Head of caudate nucleus (tissue), 42 donors: ENCODE data around the gene TGIF2.
"Not testable (repeated sequence)": the region's sequence is repeated elsewhere in the genome, so short reads cannot be mapped to it uniquely, and the experiment has no call there.

Experiments
- DNase-seq, 42 donors: peaks; one replicate each; pipeline versions ENCODE4 v3.0.0 to v3.0.0-alpha.2; 2020 to 2021; ENCODE audit warnings: mixed read lengths in 7 of 42
- intact Hi-C: fragments of 100-400 bp; cut with DNase I; formaldehyde crosslinking; loops from one replicate; pipeline ENCODE4 v1.15.0; 2022

TGIF2 gene

GRCh38 chr20:36544134-36545018, 29.0 kb upstream of the TGIF2 start:
- intact Hi-C loops: no loop called here
- DNase-seq: no peak

- no peak for DNase-seq
- intact Hi-C loops: no loop called here
Measured at GRCh38 chr20:36546111-36546736, 27.2 kb upstream of the TGIF2 start.

DNA sequence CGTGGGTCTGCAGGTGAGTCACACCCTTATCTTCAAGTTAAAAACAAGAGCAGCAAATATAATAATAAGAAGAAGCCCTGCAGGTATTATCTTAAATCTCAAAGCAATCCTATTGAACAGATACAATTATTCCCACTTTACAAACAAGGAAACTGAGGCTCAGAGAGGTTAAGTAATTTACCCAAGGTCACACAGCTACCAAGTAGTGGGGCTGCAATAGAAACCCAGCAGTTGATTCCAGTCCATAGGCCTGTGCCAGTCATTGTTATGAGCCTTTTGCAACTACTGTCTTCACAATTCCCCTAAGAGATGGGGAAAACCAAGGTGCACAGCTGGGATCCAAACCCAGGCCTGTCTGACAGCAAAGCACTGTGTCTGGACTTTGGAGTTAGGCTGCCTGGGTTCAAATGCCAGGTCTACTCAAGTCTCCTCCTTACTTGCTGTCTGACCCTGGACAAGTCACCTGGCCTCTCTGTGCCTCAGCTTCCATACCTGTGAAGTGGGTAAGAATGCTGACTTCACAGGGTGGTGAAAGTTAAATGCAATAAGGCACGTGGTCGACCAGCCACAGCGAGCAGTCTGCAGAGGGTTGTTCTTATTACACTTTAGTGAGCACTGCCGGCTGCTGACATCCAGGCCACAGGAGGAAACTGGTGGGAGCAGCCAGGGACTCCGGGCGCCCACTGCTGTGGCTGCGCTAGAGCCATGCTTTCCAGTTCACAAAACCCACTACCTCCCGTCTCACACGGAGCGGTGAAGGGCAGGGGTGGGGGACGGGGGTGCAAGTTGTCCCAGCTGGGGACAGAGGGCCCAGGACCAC, 26.0 kb upstream of the TGIF2 start:
- intact Hi-C loops: no loop called here
- DNase-seq: no peak

DNA sequence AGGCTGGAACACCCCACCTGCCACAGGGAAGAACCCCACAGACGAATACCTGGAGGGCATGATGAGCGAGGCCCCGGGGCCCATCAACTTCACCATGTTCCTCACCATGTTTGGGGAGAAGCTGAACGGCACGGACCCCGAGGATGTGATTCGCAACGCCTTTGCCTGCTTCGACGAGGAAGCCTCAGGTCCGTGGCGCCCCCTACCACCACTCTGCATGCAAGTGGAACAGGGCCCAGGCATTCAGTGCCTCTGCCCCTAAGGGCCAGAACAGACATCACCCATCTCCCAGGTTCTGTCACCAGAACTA, 25.4 kb upstream of the TGIF2 start:
- intact Hi-C loops: no loop called here
- no peak for DNase-seq

GRCh38 chr20:36548704-36549627, 24.4 kb upstream of the TGIF2 start:
- intact Hi-C loops: no loop called here
- no peak for DNase-seq

GRCh38 chr20:36549628-36549941, 23.8 kb upstream of the TGIF2 start:
- DNase-seq: no peak
- intact Hi-C loops: no loop called here

DNA sequence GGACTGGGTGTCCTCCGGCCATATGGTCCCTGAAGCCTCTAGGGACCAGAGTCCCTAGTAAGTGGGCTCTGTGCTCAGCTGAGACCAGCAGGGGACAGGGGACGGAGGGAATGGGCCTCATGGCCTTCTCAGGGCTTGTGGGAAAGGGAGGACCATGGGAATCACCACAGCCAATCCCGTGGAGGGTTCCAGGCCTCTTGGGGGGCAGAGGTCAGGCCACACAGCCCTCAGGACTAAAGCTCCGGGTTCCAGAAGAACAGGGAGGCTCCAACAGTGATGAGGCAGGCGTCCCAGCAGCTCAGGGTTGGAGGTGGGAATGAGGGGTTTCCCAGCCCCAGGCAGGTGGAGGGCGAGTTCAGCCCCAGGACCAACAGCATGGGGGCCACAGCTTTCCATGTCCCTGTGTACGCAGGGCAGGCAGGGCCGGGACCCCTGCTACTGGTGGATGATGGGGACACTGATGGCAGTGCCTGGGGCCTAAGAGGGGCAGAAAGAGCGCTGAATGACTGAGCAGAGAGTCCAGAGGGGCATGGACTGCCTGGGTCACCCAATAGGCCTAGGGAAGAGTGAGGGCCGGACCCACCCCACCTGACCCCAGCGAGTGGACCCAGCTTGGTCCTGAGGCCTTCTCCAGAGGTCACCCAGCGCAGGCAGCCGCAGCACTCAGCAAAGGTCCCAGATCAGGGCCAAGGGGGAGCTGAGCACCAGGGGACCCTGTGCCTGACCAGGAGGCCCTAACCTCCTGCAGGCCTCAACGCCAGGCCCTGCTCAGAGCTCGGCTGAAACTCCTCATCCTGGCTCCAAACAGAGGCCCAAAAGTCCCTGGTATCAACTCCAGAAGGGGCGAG, 23.2 kb upstream of the TGIF2 start:
- intact Hi-C loops: no loop called here
- DNase-seq: no peak

DNA sequence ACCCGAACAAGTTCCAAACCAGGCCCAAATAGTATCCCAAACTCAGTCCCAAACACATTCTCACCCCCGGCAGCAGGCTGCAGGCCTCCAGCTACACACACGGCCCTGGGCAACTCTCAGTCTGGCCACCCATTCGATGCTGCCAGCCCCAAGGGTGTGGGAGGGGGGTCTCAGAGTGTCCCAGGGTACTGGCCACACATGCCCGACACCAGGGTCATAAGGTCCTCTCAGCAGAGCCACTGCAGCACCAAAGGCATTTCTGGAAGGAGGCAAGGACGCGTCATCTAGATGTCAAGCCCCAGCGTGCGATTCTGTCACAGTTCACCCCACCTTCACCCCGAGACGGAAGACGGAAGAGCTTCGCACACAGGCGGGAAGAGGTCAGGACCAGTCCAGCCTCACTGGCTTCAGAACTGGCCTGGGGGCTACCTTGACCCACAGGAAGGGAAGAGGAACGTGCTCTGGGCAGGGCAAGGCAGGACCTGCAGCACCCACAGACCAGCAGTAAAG, 22.6 kb upstream of the TGIF2 start:
- intact Hi-C loops: no loop called here
- no peak for DNase-seq

GRCh38 chr20:36555248-36555647, 18.1 kb upstream of the TGIF2 start:
- DNase-seq: no peak
- intact Hi-C loops: loop anchor here (5.0 kb wide), 1 partner anchor 47 kb away; no protein-coding TSS in a partner anchor

DNA sequence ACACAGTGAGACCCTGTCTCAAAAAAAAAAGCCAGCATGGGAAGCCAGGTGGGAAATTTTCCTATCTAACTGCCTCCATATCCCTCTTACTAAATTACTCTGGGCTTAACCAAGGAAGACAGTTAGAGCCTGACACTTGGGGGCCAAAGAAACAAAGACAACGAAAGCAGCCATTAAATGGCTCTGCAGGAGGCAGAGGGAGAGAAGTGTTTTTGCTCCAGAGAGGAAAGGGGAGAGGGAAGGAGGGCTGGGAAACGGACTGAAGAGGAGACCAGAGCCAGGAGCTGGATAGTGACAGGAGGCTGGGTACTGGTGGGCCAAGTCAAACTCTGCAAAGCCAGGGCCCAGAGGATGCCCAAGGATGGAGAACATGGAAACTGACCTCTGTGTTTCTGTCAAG, 10.7 kb upstream of the TGIF2 start:
- no peak for DNase-seq
- intact Hi-C loops: no loop called here

DNA sequence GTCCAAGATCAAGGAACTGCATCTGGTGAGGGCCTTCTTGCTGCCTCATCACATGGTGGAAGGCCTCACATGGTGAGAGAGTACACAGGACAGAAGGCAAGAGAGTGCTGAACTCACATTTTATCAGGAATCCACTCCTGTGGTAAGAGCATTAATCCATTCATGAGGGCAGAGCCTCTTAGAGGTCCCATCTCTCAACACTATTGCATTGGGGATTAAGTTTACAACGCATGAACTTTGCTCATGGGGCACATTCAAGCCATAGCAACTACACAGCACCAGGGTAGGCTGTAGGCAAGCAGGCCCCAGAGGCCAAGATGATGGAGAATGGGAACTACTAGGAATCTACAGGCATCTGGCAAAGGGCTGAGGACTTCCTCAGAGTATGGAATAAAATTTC, 10.0 kb upstream of the TGIF2 start:
- intact Hi-C loops: no loop called here
- no peak for DNase-seq

DNA sequence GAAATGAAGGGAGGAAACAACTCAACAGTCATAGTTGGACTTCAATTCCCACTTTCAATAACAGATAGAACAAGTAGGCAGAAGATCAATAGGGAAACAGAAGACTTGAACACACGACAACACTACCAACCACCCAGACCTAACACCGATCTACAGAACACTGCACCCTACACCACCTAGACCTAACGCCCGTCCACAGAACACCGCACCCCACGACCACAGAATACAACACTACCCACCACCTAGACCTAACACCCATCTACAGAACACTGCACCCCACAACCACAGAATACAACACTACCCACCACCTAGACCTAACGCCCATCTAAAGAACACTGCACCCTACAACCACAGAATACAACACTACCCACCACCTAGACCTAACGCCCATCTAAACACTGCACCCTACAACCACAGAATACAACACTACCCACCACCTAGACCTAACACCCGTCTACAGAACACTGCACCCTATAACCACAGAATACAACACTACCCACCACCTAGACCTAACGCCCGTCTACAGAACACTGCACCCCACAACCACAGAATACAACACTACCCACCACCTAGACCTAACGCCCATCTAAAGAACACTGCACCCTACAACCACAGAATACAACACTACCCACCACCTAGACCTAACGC, 9.2 kb upstream of the TGIF2 start:
- DNase-seq, intact Hi-C loops: not testable (repeated sequence)

DNA sequence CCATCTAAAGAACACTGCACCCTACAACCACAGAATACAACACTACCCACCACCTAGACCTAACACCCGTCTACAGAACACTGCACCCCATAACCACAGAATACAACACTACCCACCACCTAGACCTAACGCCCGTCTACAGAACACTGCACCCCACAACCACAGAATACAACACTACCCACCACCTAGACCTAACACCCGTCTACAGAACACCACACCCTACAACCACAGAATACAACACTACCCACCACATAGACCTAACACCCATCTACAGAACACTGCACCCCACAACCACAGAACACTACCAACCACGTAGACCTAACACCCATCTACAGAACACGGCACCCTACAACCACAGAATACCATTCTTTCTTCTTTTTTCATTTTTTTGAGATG, 8.7 kb upstream of the TGIF2 start:
- intact Hi-C loops, DNase-seq: not testable (repeated sequence)

- no peak for DNase-seq
- intact Hi-C loops: no loop called here
Measured at GRCh38 chr20:36565520-36565919, 7.9 kb upstream of the TGIF2 start.

DNA sequence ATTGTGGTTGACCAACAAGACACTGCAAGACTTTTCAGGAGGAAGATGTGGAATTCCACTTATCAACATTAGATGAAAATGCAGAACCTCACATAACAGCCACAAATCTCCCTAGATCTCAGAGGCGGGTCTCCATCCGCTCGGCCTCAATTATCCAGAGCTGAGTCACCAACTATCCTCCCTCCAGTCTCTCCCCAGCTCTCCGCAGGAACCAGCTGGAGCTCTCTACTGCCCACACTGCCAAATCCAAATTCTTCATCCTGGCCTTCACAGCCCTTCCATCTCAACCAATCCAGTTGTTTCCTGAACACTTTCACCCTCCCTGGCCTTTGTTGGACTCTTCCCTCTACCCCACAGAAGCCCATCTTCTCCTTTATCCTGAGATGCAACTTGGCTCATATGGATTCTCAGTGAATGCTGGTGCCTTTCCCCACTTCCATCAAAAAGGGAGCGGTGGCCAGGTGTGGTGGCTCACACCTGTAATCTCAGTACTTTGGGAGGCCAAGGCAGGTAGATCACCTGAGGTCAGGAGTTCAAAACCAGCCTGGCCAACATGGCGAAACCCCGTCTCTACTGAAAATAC, 3.5 kb upstream of the TGIF2 start:
- intact Hi-C loops: no loop called here
- no peak for DNase-seq

DNA sequence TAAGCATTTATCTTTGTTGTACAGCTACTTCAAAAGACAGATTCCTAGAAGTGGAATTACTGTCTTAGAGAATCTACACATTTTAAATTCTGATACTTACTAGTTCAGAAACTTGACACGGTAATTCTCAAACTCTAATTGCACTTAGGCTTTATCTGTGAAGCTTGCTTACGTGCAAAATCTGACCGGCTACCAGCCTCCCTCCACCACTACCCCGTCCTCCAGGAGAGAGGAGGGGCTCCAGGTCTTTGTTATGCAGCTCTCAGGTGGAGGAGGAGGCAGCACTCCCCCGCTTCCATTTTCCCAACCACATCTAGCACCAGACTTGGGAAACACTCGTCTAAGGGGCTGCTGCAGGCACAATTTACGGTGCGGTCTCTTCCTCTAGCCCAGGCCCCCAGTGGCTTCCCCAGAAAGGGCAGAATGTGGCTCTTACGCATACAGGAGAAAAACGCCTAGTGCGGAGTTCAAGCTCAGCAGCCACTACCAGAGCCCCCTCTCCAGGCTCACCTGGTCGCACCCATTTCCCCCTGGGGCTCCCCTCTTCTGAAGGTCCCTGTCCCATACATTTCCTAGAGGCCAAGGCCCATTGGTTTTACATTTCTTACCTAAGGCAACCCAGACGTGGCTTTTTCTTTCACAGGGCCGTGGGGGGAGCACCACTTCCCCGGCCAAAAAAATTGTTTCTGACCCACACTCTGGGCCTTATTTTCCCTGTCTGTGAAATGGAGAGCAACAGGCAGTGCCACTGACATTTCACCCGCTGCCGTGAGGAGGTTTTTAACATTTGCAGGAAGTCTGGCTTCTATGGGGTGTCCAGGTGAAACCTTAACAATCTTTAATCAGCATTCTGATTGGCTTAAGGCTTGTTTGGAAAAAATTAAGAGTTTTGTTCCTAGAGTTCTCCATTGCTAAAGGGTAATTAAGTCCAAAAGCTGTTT, 1.6 kb upstream of the TGIF2 start:
- intact Hi-C loops: no loop called here
- DNase-seq: no peak
